Parathyroid adenoma (tissue), 2 donors: ENCODE measurements around the gene CNGB1.
"Not testable (repeated sequence)": the region's sequence is repeated elsewhere in the genome, so short reads cannot be mapped to it uniquely, and the experiment has no call there.

ENCODE experiments used
- H2AFZ ChIP-seq: fragments of 300-600 bp; sonication (generic); one replicate; pipeline ENCODE4 v1.7.0; 2017; ENCODE audit warnings: antibody characterized with exemption, mild to moderate bottlenecking
- H3K27ac ChIP-seq: fragments of 300-600 bp; sonication (generic); one replicate; pipeline ENCODE4 v1.7.0; 2017
- H3K27me3 ChIP-seq: fragments of 300-600 bp; sonication (generic); one replicate; pipeline ENCODE4 v1.7.0; 2017; ENCODE audit warnings: low read length; ENCODE audit not compliant: control insufficient read depth, insufficient read depth
- H3K36me3 ChIP-seq: fragments of 300-600 bp; sonication (generic); one replicate; pipeline ENCODE4 v1.7.0; 2017; ENCODE audit warnings: low read length; ENCODE audit not compliant: control insufficient read depth, insufficient read depth
- H3K4me1 ChIP-seq: fragments of 300-600 bp; sonication (generic); one replicate; pipeline ENCODE4 v1.7.0; 2017; ENCODE audit warnings: control low read depth
- H3K4me2 ChIP-seq: fragments of 300-600 bp; sonication (generic); one replicate; pipeline ENCODE4 v1.7.0; 2017; ENCODE audit warnings: low read length
- H3K4me3 ChIP-seq: fragments of 300-600 bp; sonication (generic); one replicate; pipeline ENCODE4 v1.7.0; 2017; ENCODE audit warnings: low read depth, low read length
- H3K79me2 ChIP-seq: fragments of 300-600 bp; sonication (generic); one replicate; pipeline ENCODE4 v1.7.0; 2017; ENCODE audit warnings: control low read depth
- H3K9ac ChIP-seq: fragments of 300-600 bp; sonication (generic); one replicate; pipeline ENCODE4 v1.7.0; 2017; ENCODE audit warnings: mild to moderate bottlenecking
- H3K9me3 ChIP-seq: fragments of 300-600 bp; sonication (generic); one replicate; pipeline ENCODE4 v1.7.0; 2017; ENCODE audit warnings: low read length; ENCODE audit not compliant: control insufficient read depth
- CTCF ChIP-seq: fragments of 300-600 bp; sonication (generic); IDR thresholded peaks from one replicate; pipeline ENCODE4 v1.7.0; 2017; ENCODE audit warnings: antibody characterized with exemption, mild to moderate bottlenecking
- donor health status: primary hyperparathyroidism.

Gene CNGB1

GRCh38 chr16:57920215-57920879 is 50.6 kb downstream of the CNGB1 start:
- no peak overlapping the region for H3K27ac ChIP-seq
- no peak overlapping the region for H2AFZ ChIP-seq
- H3K27me3 ChIP-seq = no peaks in the 10 kb centered on the region
- no peak overlapping the region for H3K9ac ChIP-seq
- no peak for TF ChIP-seq CTCF
- H3K4me3 ChIP-seq = no peak overlapping the region
- no peaks in the 10 kb centered on the region for H3K79me2 ChIP-seq
- H3K4me1 ChIP-seq = no peaks in the 10 kb centered on the region
- H3K9me3 ChIP-seq = no peaks in the 10 kb centered on the region
- H3K4me2 ChIP-seq = no peak overlapping the region
- no peaks in the 10 kb centered on the region for H3K36me3 ChIP-seq

GRCh38 chr16:57918994-57919393 is 51.9 kb downstream of the CNGB1 start:
- Histone ChIP-seq H3K4me1 (no peaks in the 10 kb centered on the region), H3K27me3 (no peaks in the 10 kb centered on the region), H3K9me3 (no peaks in the 10 kb centered on the region), H3K4me2 (no peak overlapping the region), H2AFZ (no peak overlapping the region), H3K36me3 (no peaks in the 10 kb centered on the region), H3K79me2 (no peaks in the 10 kb centered on the region), H3K9ac (no peak overlapping the region), H3K4me3 (no peak overlapping the region), H3K27ac (no peak overlapping the region)
- TF ChIP-seq CTCF = no peak

- Histone ChIP-seq H3K9me3 (no peaks in the 10 kb centered on the region), H3K27me3 (no peaks in the 10 kb centered on the region), H3K27ac (no peak overlapping the region), H2AFZ (no peak overlapping the region), H3K79me2 (no peaks in the 10 kb centered on the region), H3K9ac (no peak overlapping the region), H3K4me1 (no peaks in the 10 kb centered on the region), H3K4me2 (no peak overlapping the region), H3K4me3 (no peak overlapping the region), H3K36me3 (no peaks in the 10 kb centered on the region)
- no peak for TF ChIP-seq CTCF
These were observed 52.5 kb downstream of the CNGB1 start for GRCh38 chr16:57918444-57918843.

- not testable (repeated sequence) for H3K4me2 ChIP-seq, H3K36me3 ChIP-seq, H3K9me3 ChIP-seq, H3K27ac ChIP-seq, H3K4me3 ChIP-seq, H2AFZ ChIP-seq, H3K27me3 ChIP-seq, H3K79me2 ChIP-seq, H3K4me1 ChIP-seq, H3K9ac ChIP-seq
These were observed 53.0 kb downstream of the CNGB1 start for GRCh38 chr16:57917929-57918328.

GRCh38 chr16:57917489-57917888 is 53.4 kb downstream of the CNGB1 start:
- H3K79me2 ChIP-seq, H3K27ac ChIP-seq, H3K27me3 ChIP-seq, H3K36me3 ChIP-seq, H3K4me1 ChIP-seq, H3K9ac ChIP-seq, H3K4me3 ChIP-seq, H2AFZ ChIP-seq, H3K9me3 ChIP-seq, H3K4me2 ChIP-seq: not testable (repeated sequence)
